Smooth muscle cell of the brain vasculature (primary cell): ENCODE results near the gene SCARB1.
A peak's percentile ranks its signal among the peaks of the same experiment; 100 is the strongest.

Experiments
- DNase-seq: peaks from one replicate; pipeline ENCODE4 v3.0.0-alpha.2; 2012; ENCODE audit warnings: low read depth, low spot score

The SCARB1 gene

GRCh38 chr12:124747426-124748161 lies 116.1 kb downstream of the SCARB1 start:
- no peak for DNase-seq

GRCh38 chr12:124746649-124747425 lies 116.8 kb downstream of the SCARB1 start:
- DNase-seq = no peak

GRCh38 chr12:124745891-124746570 lies 117.6 kb downstream of the SCARB1 start:
- DNase-seq = peak; percentile 69

- DNase-seq = no peak
Observed at GRCh38 chr12:124745465-124745890, 118.2 kb downstream of the SCARB1 start.

- DNase-seq = no peak
Observed at GRCh38 chr12:124744659-124745464, 118.8 kb downstream of the SCARB1 start.

- no peak for DNase-seq
Observed at GRCh38 chr12:124744273-124744640, 119.4 kb downstream of the SCARB1 start.

GRCh38 chr12:124743479-124744272 lies 120.0 kb downstream of the SCARB1 start:
- DNase-seq = no peak

- no peak for DNase-seq
Observed at GRCh38 chr12:124742678-124743077, 121.0 kb downstream of the SCARB1 start.

GRCh38 chr12:124742111-124742510 lies 121.6 kb downstream of the SCARB1 start:
- no peak for DNase-seq

- no peak for DNase-seq
Observed at GRCh38 chr12:124741211-124741610, 122.5 kb downstream of the SCARB1 start.

GRCh38 chr12:124740691-124741137 lies 123.0 kb downstream of the SCARB1 start:
- no peak for DNase-seq

- no peak for DNase-seq
Observed at GRCh38 chr12:124739953-124740561, 123.6 kb downstream of the SCARB1 start.

- no peak for DNase-seq
Observed at GRCh38 chr12:124738636-124739467, 124.8 kb downstream of the SCARB1 start.

GRCh38 chr12:124737772-124738635 lies 125.7 kb downstream of the SCARB1 start:
- DNase-seq = no peak

- DNase-seq = no peak
Observed at GRCh38 chr12:124737040-124737419, 126.6 kb downstream of the SCARB1 start.

GRCh38 chr12:124736115-124737039 lies 127.3 kb downstream of the SCARB1 start:
- no peak for DNase-seq

GRCh38 chr12:124734224-124734788 lies 129.4 kb downstream of the SCARB1 start:
- DNase-seq = no peak
